HG03108 (cell line): Measurements from ENCODE around the gene GBX1.

Experiments
- ATAC-seq: cut with Tn5 transposase; IDR thresholded peaks from one replicate; pipeline ENCODE4 v1.9.1; 2021; ENCODE audit warnings: moderate library complexity; ENCODE audit not compliant: unreplicated experiment

GBX1 gene

GRCh38 chr7:151141311-151141854 lies 26.1 kb downstream of the GBX1 start:
- no peak for ATAC-seq

GRCh38 chr7:151140826-151141225 lies 26.7 kb downstream of the GBX1 start:
- ATAC-seq: no peak

GRCh38 chr7:151139791-151140190 lies 27.7 kb downstream of the GBX1 start:
- no peak for ATAC-seq

- ATAC-seq: no peak
These were observed 28.3 kb downstream of the GBX1 start for GRCh38 chr7:151139071-151139790.

- no peak for ATAC-seq
These were observed 29.2 kb downstream of the GBX1 start for GRCh38 chr7:151138153-151138851.

- ATAC-seq: no peak
These were observed 29.7 kb downstream of the GBX1 start for GRCh38 chr7:151137791-151138152.

- no peak for ATAC-seq
These were observed 30.3 kb downstream of the GBX1 start for GRCh38 chr7:151137076-151137675.

GRCh38 chr7:151135866-151136843 lies 31.3 kb downstream of the GBX1 start:
- ATAC-seq: no peak

GRCh38 chr7:151135525-151135845 lies 32.0 kb downstream of the GBX1 start:
- no peak for ATAC-seq

GRCh38 chr7:151134743-151135524 lies 32.6 kb downstream of the GBX1 start:
- no peak for ATAC-seq

- ATAC-seq: no peak
These were observed 33.3 kb downstream of the GBX1 start for GRCh38 chr7:151133986-151134742.

- ATAC-seq: no peak
These were observed 34.1 kb downstream of the GBX1 start for GRCh38 chr7:151133266-151133985.

GRCh38 chr7:151132461-151133205 lies 34.9 kb downstream of the GBX1 start:
- no peak for ATAC-seq

GRCh38 chr7:151131592-151132293 lies 35.8 kb downstream of the GBX1 start:
- ATAC-seq: no peak

GRCh38 chr7:151131224-151131591 lies 36.3 kb downstream of the GBX1 start:
- no peak for ATAC-seq

GRCh38 chr7:151130741-151131157 lies 36.7 kb downstream of the GBX1 start:
- no peak for ATAC-seq

- no peak for ATAC-seq
These were observed 37.4 kb downstream of the GBX1 start for GRCh38 chr7:151129960-151130591.
